Esophagus squamous epithelium (tissue), 5 donors: ENCODE measurements around the gene FBXL19. TPM values are rescaled to one million over a fixed set of nuclear protein-coding genes. Genes with fewer than 3 reads are reported as not detected.

ENCODE experiments used
- DNase-seq: peaks from one replicate; lab custom pipeline; 2025; lab: John Stamatoyannopoulos, UW
- H3K27ac ChIP-seq, 4 donors: fragments of 200-600 bp; sonication (generic); one replicate each; pipeline ENCODE4 v1.5.1; 2016 to 2019; ENCODE audit warnings: mild to moderate bottlenecking in 1 of 4
- H3K27me3 ChIP-seq, 4 donors: fragments of 200-600 bp; sonication (generic); 1 replicate in 3 of 4; 2 replicates in 1 of 4; pipeline versions ENCODE4 v1.5.1 to v1.6.0; 2017 to 2021; ENCODE audit warnings: antibody characterized with exemption in 1 of 4
- H3K36me3 ChIP-seq, 3 donors: fragments of 200-600 bp; sonication (generic); one replicate each; pipeline ENCODE4 v1.5.1; 2016 to 2019
- H3K4me1 ChIP-seq, 3 donors: fragments of 200-600 bp; sonication (generic); one replicate each; pipeline ENCODE4 v1.5.1; 2017 to 2019
- H3K4me3 ChIP-seq, 4 donors: fragments of 200-600 bp; sonication (generic); 1 replicate in 3 of 4; 2 replicates in 1 of 4; pipeline ENCODE4 v1.5.1; 2016 to 2019; ENCODE audit warnings: mild to moderate bottlenecking in 2 of 4, moderate library complexity in 1 of 4
- H3K9me3 ChIP-seq, 3 donors: fragments of 200-600 bp; sonication (generic); one replicate each; pipeline ENCODE4 v1.5.1; 2016 to 2019
- POLR2A ChIP-seq, 4 donors: fragments of 450-650 bp; IDR thresholded peaks; one replicate each; pipeline ENCODE4 v1.6.1; 2017; ENCODE audit warnings: antibody characterized with exemption in 4 of 4, mild to moderate bottlenecking in 4 of 4, moderate library complexity in 3 of 4
- WGBS, 2 donors: methylation state at CpG; one replicate each; pipeline ENCODE4 v1.1.5; 2018; 5-methylcytosine and 5-hydroxymethylcytosine counted together
- intact Hi-C: fragments of 100-400 bp; cut with DNase I; formaldehyde crosslinking; loops from one replicate; pipeline ENCODE4 v1.15.0; 2022
- total RNA-seq, 4 donors: library from RNA; depleted of rRNA; stranded (reverse); fragments of >200 nt; gene quantifications; one replicate each; pipeline ENCODE4 v1.1.0, GENCODE V29; 2016
- TF ChIP-seq, protein P1 (sequence below), 6 experiments: fragments of 450-650 bp in 4 of 6; fragments of 200-600 bp in 2 of 6; sonication (generic) in 2 of 6; IDR thresholded peaks; one replicate each; pipeline ENCODE4 v1.5.1; 2016 to 2019; ENCODE audit warnings: antibody characterized with exemption in 6 of 6, mild to moderate bottlenecking in 4 of 6, moderate library complexity in 4 of 6
- donor health status: DM: yes; HTN: yes; CAD: no.

Gene FBXL19
- total RNA-seq, 4 donors from 2014 or later = 17.0 to 28.7 (median 25.1) TPM

DNA sequence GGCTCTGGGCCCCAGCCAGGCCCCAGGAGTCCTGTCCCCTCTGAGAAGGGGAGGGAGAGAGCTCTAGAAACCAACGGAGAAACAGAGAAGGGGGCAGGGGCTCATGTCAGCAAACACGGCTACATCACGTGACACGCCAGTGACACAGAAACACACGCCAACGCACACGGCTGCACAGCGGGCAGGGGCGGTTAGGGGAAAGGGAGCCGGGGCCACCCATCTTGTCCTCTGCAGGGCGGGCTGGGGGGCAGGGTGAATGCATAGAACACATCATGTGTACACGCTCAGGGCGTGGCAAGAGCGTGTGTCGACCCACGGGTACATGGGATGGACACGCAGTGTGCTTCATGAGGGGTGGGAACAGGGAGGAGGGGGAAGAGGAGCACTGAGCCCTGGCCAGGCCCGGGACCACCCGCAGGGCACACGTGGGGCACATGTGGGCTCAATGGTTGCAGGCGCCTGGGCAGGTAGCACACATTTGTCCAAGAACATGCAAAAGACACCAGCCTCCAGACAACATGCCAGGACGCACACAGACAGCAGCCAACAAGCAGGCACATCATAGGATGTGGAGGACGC is 66.2 kb downstream of the FBXL19 start:
- no peaks in the 10 kb centered on the region for H3K9me3 ChIP-seq
- no peak for DNase-seq
- no peak for TF ChIP-seq POLR2A (IDR thresholded peaks at IDR 0.05)
- TF ChIP-seq, protein P1, sequence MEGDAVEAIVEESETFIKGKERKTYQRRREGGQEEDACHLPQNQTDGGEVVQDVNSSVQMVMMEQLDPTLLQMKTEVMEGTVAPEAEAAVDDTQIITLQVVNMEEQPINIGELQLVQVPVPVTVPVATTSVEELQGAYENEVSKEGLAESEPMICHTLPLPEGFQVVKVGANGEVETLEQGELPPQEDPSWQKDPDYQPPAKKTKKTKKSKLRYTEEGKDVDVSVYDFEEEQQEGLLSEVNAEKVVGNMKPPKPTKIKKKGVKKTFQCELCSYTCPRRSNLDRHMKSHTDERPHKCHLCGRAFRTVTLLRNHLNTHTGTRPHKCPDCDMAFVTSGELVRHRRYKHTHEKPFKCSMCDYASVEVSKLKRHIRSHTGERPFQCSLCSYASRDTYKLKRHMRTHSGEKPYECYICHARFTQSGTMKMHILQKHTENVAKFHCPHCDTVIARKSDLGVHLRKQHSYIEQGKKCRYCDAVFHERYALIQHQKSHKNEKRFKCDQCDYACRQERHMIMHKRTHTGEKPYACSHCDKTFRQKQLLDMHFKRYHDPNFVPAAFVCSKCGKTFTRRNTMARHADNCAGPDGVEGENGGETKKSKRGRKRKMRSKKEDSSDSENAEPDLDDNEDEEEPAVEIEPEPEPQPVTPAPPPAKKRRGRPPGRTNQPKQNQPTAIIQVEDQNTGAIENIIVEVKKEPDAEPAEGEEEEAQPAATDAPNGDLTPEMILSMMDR (IDR thresholded peaks at IDR 0.05) = no peak
- intact Hi-C loops = loop anchor here (5.0 kb wide), 2 partner anchors 153 to 453 kb away; partner anchors contain the start of gene ZNF843
- WGBS, 2 donors = 72 to 85% methylated on average over 14 to 18 of the region's 23 CpGs
- no peaks in the 10 kb centered on the region for H3K27me3 ChIP-seq
- H3K4me1 ChIP-seq = peaks cover 7 to 17% (median 8%) of the 10 kb centered on the region in 3 donors
- H3K4me3 ChIP-seq = no peak overlapping the region
- peaks cover 0 to 18% (median 0%) of the 10 kb centered on the region in 3 donors for H3K36me3 ChIP-seq
- H3K27ac ChIP-seq = no peak overlapping the region

DNA sequence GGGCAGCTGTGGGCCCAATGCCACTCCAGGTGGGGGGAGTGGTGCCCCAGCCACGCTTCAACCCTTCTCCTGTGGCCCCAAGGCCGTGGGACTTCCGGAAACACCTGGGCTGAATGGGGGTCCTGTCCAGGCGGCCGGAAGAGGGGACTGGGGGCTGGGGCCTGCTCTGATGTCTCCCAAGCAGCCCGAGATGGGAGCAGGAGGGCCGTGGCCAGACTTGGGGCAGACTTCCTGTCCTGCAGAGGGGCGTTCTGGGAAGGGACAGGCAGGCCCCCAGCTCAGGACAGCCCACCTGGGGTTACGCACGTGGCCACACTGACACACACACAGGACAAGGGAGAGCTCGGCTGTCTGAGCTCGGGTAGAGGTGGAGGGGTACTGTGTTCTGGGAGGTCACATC is 66.7 kb downstream of the FBXL19 start:
- TF ChIP-seq, protein P1 (IDR thresholded peaks at IDR 0.05) = no peak
- no peak for TF ChIP-seq POLR2A (IDR thresholded peaks at IDR 0.05)
- no peak overlapping the region for H3K4me3 ChIP-seq
- H3K4me1 ChIP-seq = peaks cover 7 to 11% (median 7%) of the 10 kb centered on the region in 3 donors
- peaks cover 0 to 16% (median 0%) of the 10 kb centered on the region in 3 donors for H3K36me3 ChIP-seq
- H3K27ac ChIP-seq = no peak overlapping the region
- DNase-seq = no peak
- H3K9me3 ChIP-seq = no peaks in the 10 kb centered on the region
- H3K27me3 ChIP-seq = no peaks in the 10 kb centered on the region
- WGBS, 2 donors = 77% methylated on average over 4 of the region's 12 CpGs; no CpG with 5 or more reads in 1 of the 2 donors
- intact Hi-C loops = no loop called here

DNA sequence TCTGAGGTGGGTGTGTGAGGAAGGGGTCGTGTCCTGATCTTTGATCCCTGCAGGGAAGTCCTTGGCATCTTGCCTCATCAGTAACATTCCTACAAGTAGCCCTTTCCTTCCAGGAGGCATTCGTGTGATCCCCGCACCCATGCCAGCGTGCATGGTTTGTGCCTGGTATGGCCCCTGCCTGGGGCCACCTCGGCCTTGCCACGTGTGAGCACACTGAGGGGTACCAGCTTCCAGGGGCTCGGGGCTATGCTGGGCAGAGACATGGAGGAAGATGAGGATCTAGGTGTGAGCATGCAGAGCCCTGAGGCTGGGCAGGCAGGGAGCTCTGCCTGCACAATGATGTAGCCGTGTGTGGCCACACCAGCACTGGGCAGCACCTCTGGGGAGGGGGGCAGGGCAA is 67.7 kb downstream of the FBXL19 start:
- Histone ChIP-seq H3K36me3 (peaks cover 0 to 16% (median 0%) of the 10 kb centered on the region in 3 donors), H3K4me1 (peaks cover 0 to 3% (median under 1%) of the 10 kb centered on the region in 3 donors), H3K9me3 (no peaks in the 10 kb centered on the region), H3K27me3 (no peaks in the 10 kb centered on the region), H3K4me3 (no peak overlapping the region), H3K27ac (no peak overlapping the region)
- TF ChIP-seq POLR2A (IDR thresholded peaks at IDR 0.05) = no peak
- TF ChIP-seq, protein P1 (IDR thresholded peaks at IDR 0.05) = no peak
- DNase-seq = no peak
- WGBS, 2 donors = 17% methylated on average over 1 of the region's 8 CpGs; no CpG with 5 or more reads in 1 of the 2 donors
- intact Hi-C loops = no loop called here

DNA sequence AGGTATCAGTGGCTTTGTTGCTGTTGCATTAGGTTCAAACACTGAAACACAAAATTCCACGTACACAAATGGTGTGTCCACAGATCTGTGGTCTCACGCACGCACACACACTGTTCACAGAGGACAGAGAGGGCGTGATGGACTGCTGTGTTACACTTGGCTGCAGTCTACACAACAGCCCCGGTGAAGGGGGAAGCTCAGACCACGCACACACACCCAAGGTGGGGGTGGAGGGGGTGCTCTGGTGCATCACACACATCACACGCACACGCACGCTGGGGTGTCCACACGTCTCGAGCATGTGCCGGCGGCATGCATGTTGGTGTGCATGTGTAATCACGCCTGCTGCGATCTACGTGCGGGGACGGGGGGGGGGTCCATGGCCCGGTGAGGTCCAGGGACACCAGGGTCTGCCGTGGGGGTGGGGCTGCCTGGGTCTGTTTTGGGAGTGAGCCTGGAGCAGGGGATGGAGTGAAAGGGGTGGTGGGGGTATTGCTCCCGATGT is 69.0 kb downstream of the FBXL19 start:
- no peak for DNase-seq

More for the DNA sequence above, 69.0 kb downstream of the FBXL19 start:
- Histone ChIP-seq H3K9me3 (no peaks in the 10 kb centered on the region), H3K27ac (no peak overlapping the region), H3K4me3 (no peak overlapping the region), H3K36me3 (peaks cover 0 to 13% (median 0%) of the 10 kb centered on the region in 3 donors), H3K27me3 (no peaks in the 10 kb centered on the region), H3K4me1 (peaks cover 6 to 14% (median 7%) of the 10 kb centered on the region in 3 donors)
- 82 to 94% methylated on average over 3 of the region's 21 CpGs for WGBS, 2 donors
- intact Hi-C loops = no loop called here
- TF ChIP-seq, protein P1 (IDR thresholded peaks at IDR 0.05) = no peak
- TF ChIP-seq POLR2A (IDR thresholded peaks at IDR 0.05) = no peak
